Erythroblast (primary cell): Measurements from ENCODE around the gene FAM107B.

ENCODE experiments used
- DNase-seq, 2 experiments: peaks; one replicate each; lab custom pipeline; 2025; lab: John Stamatoyannopoulos, UW
- GATA1 ChIP-seq: IDR thresholded peaks from 2 replicates; pipeline ENCODE4 v1.6.1; 2011; ENCODE audit warnings: low read depth, mild to moderate bottlenecking, control low read depth, low read length, moderate library complexity
- POLR2A ChIP-seq: IDR thresholded peaks from 2 replicates; pipeline ENCODE4 v1.6.1; 2011; ENCODE audit warnings: mild to moderate bottlenecking, low read length

Gene FAM107B

DNA sequence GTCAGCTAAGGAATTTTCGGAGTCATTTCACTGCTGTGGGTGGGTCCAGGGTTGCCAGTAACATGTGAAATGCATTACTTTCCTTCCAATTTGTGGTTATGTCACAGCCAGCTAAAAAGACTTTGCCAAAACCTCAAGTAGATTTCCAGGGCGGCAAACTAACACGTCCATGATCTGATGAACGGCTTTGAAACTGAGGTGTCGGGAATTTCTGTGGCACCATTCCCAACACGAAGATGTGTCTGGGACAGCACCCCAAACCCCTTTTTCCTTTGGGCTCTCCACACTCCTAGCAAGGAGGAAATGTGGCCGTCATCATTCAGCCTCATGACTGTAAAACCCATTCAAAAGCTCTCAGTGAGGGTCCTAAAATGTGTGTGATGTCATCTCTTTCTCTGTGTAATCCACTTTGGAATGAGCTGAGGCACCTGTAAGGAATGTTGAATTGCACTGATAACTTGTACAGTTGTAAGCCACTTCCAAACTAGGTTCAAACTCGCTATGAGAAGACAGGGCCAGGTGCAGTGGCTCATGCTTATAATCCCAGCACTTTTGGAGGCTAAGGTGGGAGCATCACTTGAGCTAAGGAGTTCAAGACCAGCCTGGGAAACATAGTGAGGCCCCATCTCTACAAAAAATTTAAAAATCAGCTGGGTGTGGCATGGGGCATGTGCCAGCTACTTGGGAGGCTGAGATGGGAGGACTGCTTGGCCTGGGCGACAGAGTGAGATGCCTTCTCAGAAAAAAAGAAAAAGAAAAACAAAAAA, 297.9 kb downstream of the FAM107B start:
- no peak for DNase-seq
- no peak for TF ChIP-seq GATA1
- no peak for TF ChIP-seq POLR2A

DNA sequence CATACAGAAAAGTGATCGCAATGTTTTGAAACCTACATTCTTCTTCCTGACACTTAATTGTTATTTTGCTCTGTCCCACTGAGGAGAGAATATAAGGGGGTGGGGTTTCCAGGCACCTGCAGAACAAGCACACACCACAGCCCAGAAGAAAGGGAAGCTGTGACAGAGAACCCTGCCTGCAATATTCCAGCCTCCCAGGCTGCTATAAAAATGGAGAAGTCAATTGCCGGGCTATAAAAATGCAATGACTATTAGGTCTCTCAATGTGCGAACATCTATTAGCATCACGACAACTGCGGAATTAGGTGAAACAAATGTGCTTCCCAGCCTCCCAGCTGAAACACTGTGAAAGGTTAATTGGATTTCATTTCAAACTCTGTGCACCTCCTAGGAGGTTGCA, 298.7 kb downstream of the FAM107B start:
- no peak for DNase-seq
- TF ChIP-seq POLR2A = no peak
- no peak for TF ChIP-seq GATA1

GRCh38 chr10:14474656-14475055, 300.0 kb downstream of the FAM107B start:
- TF ChIP-seq POLR2A = no peak
- TF ChIP-seq GATA1 = no peak
- no peak for DNase-seq

DNA sequence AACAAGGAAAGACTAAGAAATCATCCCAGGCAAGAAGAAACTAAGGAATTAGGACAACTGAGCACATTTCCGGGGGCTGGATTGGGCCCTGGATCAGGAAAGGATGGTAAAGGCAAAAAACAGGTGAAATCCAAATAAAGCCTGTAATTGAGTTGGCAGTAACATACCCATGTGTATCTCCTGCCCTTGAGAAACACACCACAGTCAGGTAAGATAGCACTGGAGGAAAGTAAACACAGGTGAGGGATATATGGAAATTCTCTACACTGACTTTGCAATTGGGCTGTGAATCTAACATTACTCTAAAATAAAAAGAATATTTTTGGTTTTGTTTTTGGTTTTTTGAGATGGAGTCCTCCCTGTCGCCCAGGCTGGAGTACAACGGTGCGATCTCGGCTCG, 303.8 kb downstream of the FAM107B start:
- DNase-seq = no peak
- TF ChIP-seq GATA1 (no peak), POLR2A (no peak)

- TF ChIP-seq GATA1 (no peak), POLR2A (no peak)
- no peak for DNase-seq
Observed at GRCh38 chr10:14468726-14469125, 306.0 kb downstream of the FAM107B start.
